NCI-H510A (cell line): ENCODE measurements around the gene LPP.

Experiments used
- DNase-seq: peaks from one replicate; lab custom pipeline; 2025; lab: John Stamatoyannopoulos, UW

Gene LPP

GRCh38 chr3:188877381-188877780 is 723.4 kb downstream of the LPP start:
- DNase-seq: no peak

- no peak for DNase-seq
Observed at GRCh38 chr3:188878076-188878475, 724.1 kb downstream of the LPP start.

- DNase-seq: no peak
Observed at GRCh38 chr3:188881954-188882641, 728.1 kb downstream of the LPP start.

GRCh38 chr3:188884299-188885043 is 730.5 kb downstream of the LPP start:
- no peak for DNase-seq

DNA sequence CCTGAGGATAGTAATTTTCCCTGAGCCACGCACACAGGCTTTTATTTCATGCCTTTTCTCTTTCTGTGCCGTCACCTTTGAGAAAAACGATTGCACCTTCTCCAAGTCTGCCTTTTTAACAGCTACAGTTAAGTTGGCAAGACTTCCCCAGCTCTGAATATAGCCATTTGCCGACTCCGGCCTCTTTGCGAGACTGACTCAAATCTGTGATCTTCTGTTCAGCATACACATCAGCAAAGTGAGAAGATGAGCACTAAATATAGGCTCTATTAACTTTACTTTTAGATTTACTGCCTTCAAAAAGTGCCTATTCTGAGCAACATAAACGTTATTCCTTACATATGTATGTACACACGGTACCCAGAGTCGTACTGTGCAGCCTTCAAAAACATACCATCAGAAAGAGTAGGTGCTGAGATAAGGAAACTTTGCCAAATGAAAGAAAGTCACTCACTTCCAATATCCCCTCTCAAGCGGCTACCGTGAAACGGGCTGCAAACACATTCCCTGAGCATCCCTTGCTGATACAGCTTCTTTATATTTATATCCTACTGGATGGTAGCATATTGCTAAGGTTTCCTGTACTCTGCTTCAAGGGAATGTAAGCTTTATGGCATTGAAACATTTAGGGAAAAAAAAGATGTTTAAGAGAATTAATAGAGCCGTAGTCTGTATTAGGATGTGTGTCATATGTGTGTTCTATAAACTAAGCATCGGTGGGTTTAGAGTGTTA is 734.5 kb downstream of the LPP start:
- DNase-seq: no peak

DNA sequence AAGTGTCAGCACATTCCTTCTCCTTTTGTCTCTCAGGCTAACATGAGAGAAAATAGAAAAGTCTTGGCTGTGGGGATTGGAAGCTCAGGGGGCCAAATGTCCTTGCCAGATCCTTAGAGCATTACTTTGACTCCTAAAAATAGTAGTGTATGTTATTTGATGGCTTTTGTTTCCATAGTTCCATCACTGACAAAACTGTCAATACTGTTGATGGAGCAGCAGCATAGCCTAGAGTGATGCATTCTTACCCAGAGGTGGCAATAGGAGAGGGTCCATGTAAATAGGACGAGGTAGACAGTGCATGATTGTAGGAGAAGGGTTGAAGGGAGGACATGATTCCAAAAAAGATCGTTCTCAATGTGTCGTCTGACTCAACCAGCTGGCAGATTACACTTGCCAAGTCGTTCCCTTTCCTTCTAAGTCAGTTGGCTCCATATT is 735.1 kb downstream of the LPP start:
- no peak for DNase-seq

GRCh38 chr3:188890572-188891270 is 736.8 kb downstream of the LPP start:
- DNase-seq: no peak

- no peak for DNase-seq
Observed at GRCh38 chr3:188899881-188900280, 745.9 kb downstream of the LPP start.

DNA sequence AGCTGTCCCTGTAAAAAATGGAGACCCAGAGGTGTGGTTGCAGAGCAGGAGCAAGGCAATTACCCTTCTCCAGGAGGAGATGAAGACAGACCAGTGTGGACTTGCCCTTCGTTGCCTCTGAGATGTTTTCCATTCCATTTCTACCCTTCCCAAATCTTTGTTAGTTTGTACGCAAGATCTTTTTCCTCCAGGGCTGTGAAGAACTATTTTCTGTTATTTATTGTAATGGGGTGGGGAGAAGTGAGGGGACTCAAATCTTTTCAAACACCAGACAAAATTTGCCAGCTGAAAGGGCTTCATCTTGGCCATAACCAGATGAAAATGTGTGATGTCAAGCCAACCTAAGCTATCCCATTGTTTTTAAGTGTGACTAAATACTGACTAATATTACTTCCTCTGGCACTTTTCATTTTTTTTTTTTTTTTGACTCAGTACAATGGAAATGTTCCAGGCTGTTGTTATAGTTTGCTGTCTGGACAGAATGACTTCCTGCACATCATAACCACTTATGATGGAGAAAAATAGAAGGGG is 746.5 kb downstream of the LPP start:
- no peak for DNase-seq

- no peak for DNase-seq
Observed at GRCh38 chr3:188901126-188901525, 747.2 kb downstream of the LPP start.

DNA sequence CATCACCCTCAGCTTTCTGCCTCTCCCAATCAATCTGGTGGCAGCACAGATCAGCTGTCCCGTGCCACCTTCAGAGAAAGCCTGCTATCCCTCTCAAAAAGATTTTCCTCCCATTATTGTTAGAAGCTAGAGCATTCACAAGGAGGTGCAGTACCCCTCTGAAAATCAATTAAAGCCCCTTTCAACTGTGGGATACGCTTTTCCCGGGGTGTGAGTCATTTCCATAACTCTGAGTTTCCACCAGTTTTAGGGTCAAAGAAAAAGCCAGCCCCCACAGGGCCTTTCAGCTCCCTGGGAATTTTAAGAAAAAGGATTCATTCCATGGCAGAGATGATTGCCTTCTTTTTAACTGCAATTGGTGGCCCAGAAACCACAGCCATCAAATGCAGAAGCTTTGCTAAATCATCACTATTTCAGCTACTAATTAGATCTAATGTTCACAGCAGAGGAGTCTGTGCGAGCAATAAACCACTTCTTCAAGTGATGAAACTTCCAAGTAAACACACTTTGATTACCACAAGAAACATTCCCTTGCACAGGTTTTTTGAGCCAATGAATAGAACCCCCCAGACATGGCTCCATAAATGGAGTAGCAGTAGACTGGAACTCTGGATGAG is 747.8 kb downstream of the LPP start:
- DNase-seq: no peak

- DNase-seq: no peak
Observed at GRCh38 chr3:188904670-188905069, 750.7 kb downstream of the LPP start.

DNA sequence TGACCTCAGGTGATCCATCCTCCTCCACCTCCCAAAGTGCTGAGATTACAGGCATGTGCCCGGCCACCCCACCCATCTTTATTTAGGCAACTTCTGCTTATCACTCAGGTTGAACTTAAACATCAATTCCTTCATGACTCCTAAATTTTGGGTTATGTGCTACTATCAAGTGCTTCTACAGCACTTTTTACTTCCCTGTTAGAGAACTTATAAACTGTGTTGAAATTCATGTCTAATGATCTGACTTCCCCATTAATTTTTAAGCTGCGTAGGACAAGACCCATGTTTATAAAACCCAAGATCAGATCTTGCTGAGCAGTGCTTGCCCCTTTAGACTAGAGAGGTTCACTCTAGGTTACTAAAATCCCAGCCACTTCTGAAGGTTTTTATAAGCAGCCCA is 751.6 kb downstream of the LPP start:
- DNase-seq: no peak

GRCh38 chr3:188906236-188906635 is 752.3 kb downstream of the LPP start:
- DNase-seq: no peak

GRCh38 chr3:188908002-188908850 is 754.3 kb downstream of the LPP start:
- no peak for DNase-seq

- DNase-seq: no peak
Observed at GRCh38 chr3:188911026-188911850, 757.3 kb downstream of the LPP start.

DNA sequence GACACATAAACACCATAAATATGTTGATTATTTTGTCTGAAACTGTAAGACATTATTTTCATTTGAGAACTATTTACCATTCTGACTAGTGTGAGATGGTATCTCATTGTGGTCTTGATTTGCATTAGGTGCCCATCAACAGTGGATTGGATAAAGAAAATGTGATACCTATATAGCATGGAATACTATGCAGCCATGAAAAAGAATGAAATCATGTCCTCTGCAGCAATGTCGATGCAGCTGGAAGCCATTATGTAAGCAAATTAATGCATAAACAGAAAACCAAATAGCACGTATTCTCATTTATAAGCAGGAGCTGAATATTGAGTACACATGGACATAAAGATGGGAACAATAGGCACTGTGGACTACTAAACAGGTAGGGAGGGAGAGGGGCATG is 759.1 kb downstream of the LPP start:
- no peak for DNase-seq

DNA sequence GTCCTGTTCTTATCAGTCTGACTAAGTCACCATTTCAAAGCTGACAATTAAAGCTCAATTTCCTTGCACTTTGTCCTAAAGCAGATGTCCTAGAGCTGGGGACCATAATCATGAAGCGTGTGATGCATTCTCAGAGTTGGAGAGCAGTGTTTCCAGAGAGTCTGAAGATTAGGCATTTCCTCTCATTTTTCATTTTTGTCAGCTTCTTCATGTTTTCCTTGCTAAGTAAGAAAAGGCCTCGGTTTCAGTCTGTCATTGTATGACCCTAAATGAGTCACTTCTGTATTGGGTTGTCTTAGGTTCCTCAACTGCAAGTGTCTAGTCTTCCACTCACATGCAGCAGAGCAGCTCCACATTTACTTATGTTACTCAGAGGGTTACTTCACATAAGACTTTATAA is 760.6 kb downstream of the LPP start:
- DNase-seq: no peak

GRCh38 chr3:188915127-188915526 is 761.2 kb downstream of the LPP start:
- DNase-seq: no peak

DNA sequence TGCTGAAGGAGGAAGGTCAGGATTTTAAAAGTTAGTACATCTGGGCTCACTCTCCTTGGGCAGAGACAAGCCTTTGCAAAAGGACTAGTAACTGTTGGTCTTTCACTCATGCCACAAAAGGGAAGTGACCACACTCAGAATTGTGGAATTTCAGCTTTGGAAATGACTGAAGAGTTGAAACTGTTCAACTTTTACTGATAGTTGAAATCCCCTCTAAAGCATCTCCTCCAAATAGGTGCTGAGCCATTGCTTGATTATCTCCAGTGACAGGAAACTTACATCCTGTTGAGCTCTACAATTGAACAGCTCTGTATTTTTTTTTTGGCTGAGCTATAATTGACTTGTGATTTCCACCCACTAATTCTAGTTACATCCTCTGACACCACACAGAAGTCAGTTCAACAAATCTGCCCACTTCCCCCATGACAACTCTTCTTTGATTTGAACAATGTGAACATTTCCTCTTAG is 763.0 kb downstream of the LPP start:
- no peak for DNase-seq
